Gastrocnemius medialis (tissue), 4 donors: Measurements from ENCODE around the gene PROS1.

Experiments
- CTCF ChIP-seq, 5 experiments: fragments of 450-650 bp in 3 of 5; fragments of 200-600 bp in 2 of 5; sonication (generic) in 2 of 5; IDR thresholded peaks in 4 of 5; conservative IDR thresholded peaks in 1 of 5; 1 replicate in 4 of 5; 2 replicates in 1 of 5; pipeline ENCODE4 v1.5.1; 2016 to 2019; ENCODE audit warnings: antibody characterized with exemption in 5 of 5, mild to moderate bottlenecking in 3 of 5, moderate library complexity in 3 of 5
- POLR2A ChIP-seq, 2 donors: fragments of 450-650 bp; IDR thresholded peaks; one replicate each; pipeline ENCODE4 v1.6.1; 2017; ENCODE audit warnings: antibody characterized with exemption in 2 of 2, mild to moderate bottlenecking in 2 of 2, moderate library complexity in 2 of 2

GRCh38 chr3:93911206-93911605 is 62.5 kb downstream of the PROS1 start:
- TF ChIP-seq CTCF (IDR thresholded peaks at IDR 0.05 in 4 of 5, conservative IDR thresholded peaks at IDR 0.05 in 1 of 5), result no peak
- no peak for TF ChIP-seq POLR2A (IDR thresholded peaks at IDR 0.05)
